ENCODE results near the gene EIF3J.
"Not testable (repeated sequence)": the region's sequence is repeated elsewhere in the genome, so short reads cannot be mapped to it uniquely, and the experiment has no call there.

EIF3J gene

GRCh38 chr15:44542596-44542995 is 5.6 kb downstream of the EIF3J start:
- no peak for DNase-seq

DNA sequence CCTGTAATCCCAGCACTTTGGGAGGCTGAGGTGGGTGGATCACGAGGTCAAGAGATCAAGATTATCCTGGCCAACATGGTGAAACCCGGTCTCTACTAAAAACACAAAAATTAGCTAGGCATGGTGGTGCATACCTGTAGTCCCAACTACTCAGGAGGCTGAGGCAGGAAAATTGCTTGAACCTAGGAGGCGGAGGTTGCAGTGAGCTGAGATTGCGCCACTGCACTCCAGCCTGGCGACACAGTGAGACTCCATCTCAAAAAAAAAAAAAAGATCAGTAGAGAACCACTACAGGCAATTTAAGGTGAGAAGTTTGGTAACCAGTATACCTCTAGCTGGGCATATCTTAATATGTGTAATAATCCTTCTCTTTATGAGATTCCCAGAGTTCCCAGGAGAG is 7.8 kb downstream of the EIF3J start:
- DNase-seq: not testable (repeated sequence)

DNA sequence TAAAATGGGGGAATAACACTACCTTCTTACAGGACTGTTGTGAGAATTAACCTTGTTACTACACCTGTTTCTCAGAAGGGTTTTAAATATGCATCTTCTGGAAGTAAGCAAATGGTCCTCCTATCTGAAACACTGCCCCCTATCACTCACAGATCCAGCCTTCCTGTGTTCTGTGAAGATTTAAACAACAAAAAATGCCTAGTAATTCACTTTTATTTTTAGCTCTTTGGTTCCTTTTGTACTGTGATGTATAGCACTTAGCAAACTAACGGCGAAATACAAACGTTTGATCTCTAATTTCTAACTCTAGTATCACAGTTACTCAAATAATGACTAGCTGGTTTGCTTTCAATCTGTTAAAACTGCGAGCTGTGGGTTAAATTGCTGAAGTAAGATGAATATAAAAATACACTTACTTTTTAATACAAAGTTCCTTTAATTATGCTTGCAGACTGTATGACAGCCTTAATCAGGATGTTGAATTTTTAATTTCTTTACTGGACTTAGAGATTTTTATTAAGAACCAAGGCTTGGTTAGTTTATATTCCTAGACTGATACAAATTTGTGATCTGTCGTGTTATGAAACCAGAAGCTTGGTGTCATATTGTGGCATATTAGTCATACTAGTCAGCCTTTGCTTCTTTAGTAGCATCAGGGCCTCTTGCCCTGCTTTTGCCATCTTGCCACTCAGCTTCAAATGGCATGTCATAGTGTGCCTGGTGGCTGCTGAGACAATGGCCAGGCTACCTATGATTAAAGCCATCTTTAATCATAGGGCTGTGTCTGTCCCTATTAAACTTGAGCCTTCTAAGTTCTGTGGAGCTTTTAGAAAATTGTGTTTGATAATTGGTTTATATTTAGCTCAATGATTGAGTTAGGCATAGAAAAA is 9.2 kb downstream of the EIF3J start:
- DNase-seq: no peak

GRCh38 chr15:44549152-44549551 is 12.2 kb downstream of the EIF3J start:
- not testable (repeated sequence) for DNase-seq

GRCh38 chr15:44550256-44550655 is 13.3 kb downstream of the EIF3J start:
- DNase-seq: no peak

DNA sequence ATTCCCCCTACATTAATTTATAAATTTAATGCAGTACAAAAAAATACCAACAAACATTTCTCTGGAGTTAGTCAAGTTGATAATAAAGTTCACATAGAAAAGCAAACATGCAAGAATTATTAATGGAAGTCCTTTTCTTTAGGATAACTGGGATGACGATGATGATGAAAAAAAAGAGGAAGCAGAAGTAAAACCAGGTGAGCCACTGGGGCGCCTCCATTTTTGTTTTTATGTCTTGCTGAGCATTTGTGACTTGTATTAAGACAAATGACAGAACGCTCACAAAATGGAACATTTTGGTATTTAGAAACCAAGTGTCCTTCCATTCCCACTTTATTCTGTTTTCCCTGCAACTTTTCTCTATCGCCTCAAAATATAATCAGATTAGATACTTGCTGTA is 13.8 kb downstream of the EIF3J start:
- no peak for DNase-seq

GRCh38 chr15:44554934-44555723 is 18.2 kb downstream of the EIF3J start:
- no peak for DNase-seq

DNA sequence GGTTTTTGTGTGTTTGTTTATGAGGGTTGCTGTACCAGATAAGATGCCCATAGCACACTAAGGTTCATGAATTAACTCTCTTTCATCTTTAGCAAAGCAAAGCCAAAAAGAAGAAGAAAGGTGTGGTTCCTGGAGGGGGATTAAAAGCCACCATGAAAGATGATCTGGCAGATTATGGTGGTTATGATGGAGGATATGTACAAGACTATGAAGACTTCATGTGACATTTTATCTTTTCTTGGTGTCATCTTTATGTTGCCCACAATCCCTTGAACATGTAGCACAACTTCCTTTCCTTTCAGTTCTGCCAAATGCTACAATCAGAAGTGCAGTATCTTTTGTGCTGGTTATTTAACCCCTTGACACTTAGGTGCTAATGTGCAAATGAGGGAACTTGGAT is 24.0 kb downstream of the EIF3J start:
- not testable (repeated sequence) for DNase-seq

- DNase-seq: no peak
These were observed 28.6 kb downstream of the EIF3J start for GRCh38 chr15:44565387-44566154.

GRCh38 chr15:44566155-44566540 is 29.2 kb downstream of the EIF3J start:
- no peak for DNase-seq

- DNase-seq: no peak
These were observed 31.4 kb downstream of the EIF3J start for GRCh38 chr15:44568338-44568737.

DNA sequence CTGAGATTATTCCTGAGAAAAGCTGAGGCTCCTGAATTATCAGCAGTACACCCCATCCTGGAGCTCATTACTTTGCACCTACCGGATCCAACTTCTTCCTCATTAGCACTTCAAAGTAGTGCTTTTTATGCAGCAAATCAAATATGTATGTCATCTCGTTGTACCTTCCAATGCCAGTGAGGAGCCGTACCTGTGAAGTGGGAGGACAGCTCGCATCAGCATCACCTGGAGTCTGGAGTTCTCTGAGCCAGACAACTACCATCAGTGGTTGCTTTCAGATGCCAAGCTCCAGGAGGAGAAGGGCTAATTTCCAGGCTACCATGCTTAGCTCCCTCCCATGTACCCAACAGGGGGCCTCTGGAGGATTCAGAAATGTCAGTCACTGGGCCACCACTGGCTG is 32.4 kb downstream of the EIF3J start:
- DNase-seq: no peak

DNA sequence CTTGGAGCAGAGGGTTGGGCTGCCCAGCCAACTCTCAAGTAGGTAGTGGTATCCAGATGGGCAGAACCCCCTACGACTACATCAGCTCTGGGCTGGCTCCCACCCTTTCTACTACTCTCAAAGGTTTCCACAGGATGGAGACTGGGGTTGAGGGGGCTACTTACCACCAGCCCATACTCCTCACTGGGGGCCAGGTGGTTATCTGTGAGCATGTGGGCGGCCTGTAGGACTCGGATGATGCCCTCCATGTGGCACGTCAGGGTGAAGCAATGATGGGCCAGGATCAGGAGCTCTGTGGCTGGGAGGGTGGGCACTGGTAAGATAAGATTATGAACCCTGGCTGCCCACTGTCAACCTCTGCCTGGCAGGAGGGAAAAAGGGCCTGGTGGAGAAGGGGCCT is 33.4 kb downstream of the EIF3J start:
- no peak for DNase-seq

DNA sequence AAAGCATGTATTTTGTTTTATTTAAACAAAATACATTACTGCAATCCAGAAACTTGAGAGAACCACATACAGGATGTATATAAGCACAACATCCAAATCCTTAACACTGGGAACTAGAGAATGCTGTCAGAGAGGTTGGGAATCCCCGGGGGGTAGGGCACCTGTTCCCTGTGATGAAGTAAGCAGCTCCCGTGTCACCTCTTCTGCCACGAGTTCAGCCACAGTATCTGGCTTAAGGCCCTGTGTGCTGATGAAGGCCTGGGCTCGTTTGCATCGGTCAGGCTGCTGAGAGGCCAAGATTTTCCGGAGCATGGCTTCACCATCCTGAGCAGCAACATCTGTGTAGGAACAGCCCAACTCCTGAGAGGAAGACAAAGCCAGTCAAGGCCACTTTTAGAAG is 36.4 kb downstream of the EIF3J start:
- DNase-seq: no peak

GRCh38 chr15:44574734-44575133 is 37.8 kb downstream of the EIF3J start:
- no peak for DNase-seq

- no peak for DNase-seq
These were observed 43.2 kb downstream of the EIF3J start for GRCh38 chr15:44580105-44580504.

DNA sequence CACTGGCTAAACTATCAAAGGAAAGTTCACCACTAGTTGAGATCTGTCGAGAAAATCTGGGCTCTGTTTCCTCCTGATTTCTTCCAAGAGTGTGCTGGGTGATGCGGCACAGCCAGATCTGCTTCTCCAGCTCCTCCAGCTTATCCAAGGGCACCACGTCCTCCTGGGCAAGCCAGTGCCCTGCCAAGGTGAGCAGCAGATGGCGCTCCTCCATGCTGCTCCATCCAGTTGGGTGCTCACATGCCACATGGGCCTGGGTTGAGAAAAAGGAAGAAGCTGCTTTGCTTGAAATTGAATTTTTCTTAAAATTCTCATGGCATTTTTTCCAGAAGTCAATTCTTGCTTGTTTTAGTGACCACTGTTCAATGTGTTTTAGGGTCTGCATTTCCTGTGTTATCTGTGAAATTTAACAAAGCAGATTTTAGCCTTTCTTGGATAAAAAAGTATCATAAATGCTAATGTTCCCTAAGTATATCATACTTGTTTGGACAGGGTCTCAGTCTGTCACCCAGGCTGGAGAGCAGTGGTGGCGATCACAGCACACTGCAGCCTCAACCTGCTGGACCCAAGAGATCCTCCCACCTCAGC is 47.3 kb downstream of the EIF3J start:
- no peak for DNase-seq

- DNase-seq: no peak
These were observed 48.7 kb downstream of the EIF3J start for GRCh38 chr15:44585633-44586032.

DNA sequence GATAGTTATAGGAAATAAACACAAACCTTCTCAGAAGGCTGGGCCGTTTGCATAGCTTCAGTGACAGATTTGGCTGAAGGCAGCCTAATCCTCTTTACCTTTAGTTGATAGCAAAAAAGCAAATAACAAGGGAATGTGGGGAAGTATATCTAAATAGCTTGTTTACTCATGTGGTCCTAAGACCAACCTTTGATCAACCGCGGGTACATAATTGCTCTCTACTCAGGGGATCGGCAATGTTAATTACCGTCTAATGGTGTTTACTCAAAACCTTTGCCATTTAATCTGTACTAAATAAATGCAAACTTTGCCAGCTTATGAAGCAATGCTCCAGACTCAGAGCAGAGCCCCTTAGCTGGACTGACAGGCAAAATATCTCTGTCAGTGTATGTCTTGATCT is 51.6 kb downstream of the EIF3J start:
- DNase-seq: no peak

GRCh38 chr15:44591326-44591725 is 54.4 kb downstream of the EIF3J start:
- no peak for DNase-seq

GRCh38 chr15:44593042-44593736 is 56.2 kb downstream of the EIF3J start:
- DNase-seq: no peak

DNA sequence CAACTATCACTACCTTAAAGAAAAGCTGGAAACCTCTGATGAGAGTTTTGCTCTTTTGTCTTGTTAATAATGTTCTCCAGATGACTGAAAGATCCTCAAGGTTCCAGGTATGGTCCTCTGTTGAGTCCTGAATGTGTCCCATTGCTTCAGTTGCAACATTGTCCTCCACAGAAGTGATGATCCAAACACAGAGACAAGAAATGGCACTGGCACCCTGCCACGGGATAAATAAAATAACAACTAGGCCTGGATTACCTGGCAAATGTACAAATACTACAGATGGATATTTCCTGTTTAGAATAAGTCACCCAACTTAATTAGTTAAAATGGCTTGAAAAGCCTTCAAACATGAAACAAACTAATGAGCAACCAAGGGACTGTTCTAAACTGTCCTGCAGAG is 58.3 kb downstream of the EIF3J start:
- DNase-seq: no peak
